WTC11 (cell line): Measurements from ENCODE around the gene DCXR. TPM values are rescaled to one million over a fixed set of nuclear protein-coding genes. Genes with fewer than 3 reads are reported as not detected.

Experiments
- ATAC-seq: fragments of 200-7000 bp; cut with Tn5 transposase; 2 replicates; pipeline ENCODE4 v1.10.0; 2021; ENCODE audit warnings: mild to moderate bottlenecking, moderate library complexity
- CTCF ChIA-PET: fragments of 300-600 bp; sonication (Branson Sonifier 250); formaldehyde crosslinking; loops from one replicate; lab custom pipeline; 2021; ENCODE audit warnings: antibody characterized with exemption; lab: Charles Lee
- POLR2A ChIA-PET: fragments of 350-600 bp; sonication (Branson Sonifier 250); formaldehyde crosslinking; loops from one replicate; lab custom pipeline; 2021; ENCODE audit warnings: antibody characterized with exemption; lab: Charles Lee
- DNase-seq: peaks from one replicate; pipeline ENCODE4 v3.0.0; 2021; ENCODE audit warnings: low spot score
- H3K27ac Mint-ChIP-seq: 2 replicates; pipeline ENCODE4 v1.8.0; 2021; ENCODE audit warnings: mixed read lengths
- H3K27me3 Mint-ChIP-seq: 2 replicates; pipeline ENCODE4 v1.8.0; 2021; ENCODE audit warnings: low read depth, mild to moderate bottlenecking, moderate library complexity, mixed read lengths
- H3K36me3 Mint-ChIP-seq: 2 replicates; pipeline ENCODE4 v1.8.0; 2021; ENCODE audit warnings: mixed read lengths
- H3K4me1 Mint-ChIP-seq: 2 replicates; pipeline ENCODE4 v1.8.0; 2022; ENCODE audit warnings: mixed read lengths
- H3K4me3 Mint-ChIP-seq: 2 replicates; pipeline ENCODE4 v1.8.0; 2021; ENCODE audit warnings: mild to moderate bottlenecking, moderate library complexity, mixed read lengths
- H3K9me3 Mint-ChIP-seq: 2 replicates; pipeline ENCODE4 v1.8.0; 2021; ENCODE audit warnings: mixed read lengths
- CREB1 ChIP-seq: sonication (generic); formaldehyde crosslinking; IDR thresholded peaks from 2 replicates; pipeline ENCODE4 v1.8.0; 2023; ENCODE audit warnings: mild to moderate bottlenecking, missing genetic modification reagents
- ELF4 ChIP-seq: sonication (generic); formaldehyde crosslinking; IDR thresholded peaks from 2 replicates; pipeline ENCODE4 v1.8.1; 2022; ENCODE audit warnings: low read depth, mild to moderate bottlenecking, moderate library complexity, missing genetic modification reagents
- ETV6 ChIP-seq: sonication (generic); formaldehyde crosslinking; IDR thresholded peaks from 2 replicates; pipeline ENCODE4 v1.8.1; 2022; ENCODE audit warnings: mild to moderate bottlenecking, missing genetic modification reagents
- FOXP1 ChIP-seq: sonication (generic); formaldehyde crosslinking; IDR thresholded peaks from 2 replicates; pipeline ENCODE4 v1.8.0; 2022; ENCODE audit warnings: missing genetic modification reagents, mild to moderate bottlenecking, moderate library complexity, borderline replicate concordance
- RELA ChIP-seq: sonication (generic); formaldehyde crosslinking; IDR thresholded peaks from 2 replicates; pipeline ENCODE4 v1.8.1; 2022; ENCODE audit warnings: missing genetic modification reagents, mild to moderate bottlenecking, borderline replicate concordance
- TCF7 ChIP-seq: sonication (generic); formaldehyde crosslinking; IDR thresholded peaks from 2 replicates; pipeline ENCODE4 v1.8.0; 2022; ENCODE audit warnings: mild to moderate bottlenecking, low read depth, missing genetic modification reagents, moderate library complexity
- TEAD4 ChIP-seq: sonication (generic); formaldehyde crosslinking; IDR thresholded peaks from 2 replicates; pipeline ENCODE4 v1.8.0; 2022; ENCODE audit warnings: mild to moderate bottlenecking, missing genetic modification reagents
- ZNF219 ChIP-seq: sonication (generic); formaldehyde crosslinking; IDR thresholded peaks from 2 replicates; pipeline ENCODE4 v1.8.0; 2023; ENCODE audit warnings: missing genetic modification reagents, mild to moderate bottlenecking, borderline replicate concordance
- ZNF423 ChIP-seq: fragments of 250-450 bp; sonication (Bioruptor Pico); IDR thresholded peaks from 2 replicates; pipeline ENCODE4 v2.1.2; 2022; ENCODE audit warnings: mild to moderate bottlenecking, moderate library complexity
- total RNA-seq: library from RNA; stranded (reverse); gene quantifications from 3 replicates; pipeline ENCODE4 v1.2.3, GENCODE V29; 2021
- TF ChIP-seq, protein P1 (sequence below): sonication (generic); formaldehyde crosslinking; IDR thresholded peaks from 2 replicates; pipeline ENCODE4 v1.8.1; 2023; ENCODE audit warnings: mild to moderate bottlenecking, moderate library complexity, missing genetic modification reagents
- TF ChIP-seq, protein P2 (sequence below): sonication (generic); formaldehyde crosslinking; IDR thresholded peaks from 2 replicates; pipeline ENCODE4 v1.8.0; 2022; ENCODE audit warnings: mild to moderate bottlenecking, missing genetic modification reagents
- TF ChIP-seq, protein P3 (sequence below): sonication (generic); formaldehyde crosslinking; IDR thresholded peaks from 2 replicates; pipeline ENCODE4 v1.8.0; 2023; ENCODE audit warnings: missing genetic modification reagents
- TF ChIP-seq, protein P4 (sequence below): sonication (generic); formaldehyde crosslinking; IDR thresholded peaks from 2 replicates; pipeline ENCODE4 v1.8.0; 2022; ENCODE audit warnings: mild to moderate bottlenecking, missing genetic modification reagents
- TF ChIP-seq, protein P5 (sequence below): sonication (generic); formaldehyde crosslinking; conservative IDR thresholded peaks from 2 replicates; pipeline ENCODE4 v1.8.1; 2022; ENCODE audit warnings: mild to moderate bottlenecking, missing genetic modification reagents

DCXR gene
- total RNA-seq, 1 experiment from 2014 or later, result 130 TPM

DNA sequence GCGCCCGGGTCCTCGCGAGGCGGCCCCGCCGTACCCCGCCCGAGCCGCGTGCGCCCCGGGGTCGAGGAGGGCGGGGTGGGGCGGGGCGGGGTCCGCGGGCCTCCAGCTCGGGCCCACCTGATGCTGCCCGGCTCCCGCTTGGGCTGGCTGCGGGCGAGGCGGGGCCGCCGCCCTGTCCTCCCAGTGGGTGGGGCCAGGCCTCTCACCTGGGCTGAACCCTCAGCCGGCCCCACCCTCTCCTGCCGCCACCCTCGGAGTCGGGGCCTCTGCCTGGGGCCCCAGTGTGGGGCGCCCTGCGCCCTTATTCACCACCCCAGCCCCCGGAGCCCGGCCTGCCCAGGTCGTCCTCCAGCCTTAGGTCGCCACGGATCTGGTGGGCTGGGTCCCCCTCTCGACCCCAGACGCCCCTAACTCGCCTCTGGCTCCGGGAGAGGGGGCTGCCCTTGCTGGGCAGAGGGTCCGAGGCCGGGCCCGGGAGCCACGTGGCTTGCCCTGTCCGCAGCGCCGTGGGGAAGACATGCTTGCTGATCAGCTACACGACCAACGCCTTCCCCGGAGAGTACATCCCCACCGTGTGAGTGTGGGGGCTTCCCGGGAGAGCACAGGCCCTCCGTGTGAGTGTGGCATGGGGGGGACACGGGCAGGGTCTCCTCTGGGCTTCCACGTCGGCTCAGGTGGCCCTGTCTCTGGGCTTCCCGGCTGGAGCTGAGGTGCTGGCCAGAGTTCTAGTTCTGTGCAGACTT, 5.4 kb downstream of the DCXR start:
- peak; percentile 78 for DNase-seq
- ATAC-seq, result peak; percentile 66
- Mint-ChIP-seq H3K4me3 (peak overlapping the region; percentile 65), H3K27ac (no peak overlapping the region), H3K36me3 (0 out of 2 replicates have a peak, but pooled peaks cover 6% of the 10 kb centered on the region), H3K27me3 (no peaks in the 10 kb centered on the region), H3K9me3 (no peaks in the 10 kb centered on the region), H3K4me1 (peaks cover 16% of the 10 kb centered on the region)
- POLR2A ChIA-PET, result interaction anchor here (0.8 to 0.9 kb wide), 2 partner anchors 12 to 50 kb away, joined by 3 read pairs; no protein-coding TSS in a partner anchor
- no peak for TF ChIP-seq TEAD4 (CRISPR knock-in tag)
- TF ChIP-seq, protein P1, sequence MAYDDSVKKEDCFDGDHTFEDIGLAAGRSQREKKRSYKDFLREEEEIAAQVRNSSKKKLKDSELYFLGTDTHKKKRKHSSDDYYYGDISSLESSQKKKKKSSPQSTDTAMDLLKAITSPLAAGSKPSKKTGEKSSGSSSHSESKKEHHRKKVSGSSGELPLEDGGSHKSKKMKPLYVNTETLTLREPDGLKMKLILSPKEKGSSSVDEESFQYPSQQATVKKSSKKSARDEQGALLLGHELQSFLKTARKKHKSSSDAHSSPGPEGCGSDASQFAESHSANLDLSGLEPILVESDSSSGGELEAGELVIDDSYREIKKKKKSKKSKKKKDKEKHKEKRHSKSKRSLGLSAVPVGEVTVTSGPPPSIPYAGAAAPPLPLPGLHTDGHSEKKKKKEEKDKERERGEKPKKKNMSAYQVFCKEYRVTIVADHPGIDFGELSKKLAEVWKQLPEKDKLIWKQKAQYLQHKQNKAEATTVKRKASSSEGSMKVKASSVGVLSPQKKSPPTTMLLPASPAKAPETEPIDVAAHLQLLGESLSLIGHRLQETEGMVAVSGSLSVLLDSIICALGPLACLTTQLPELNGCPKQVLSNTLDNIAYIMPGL (CRISPR knock-in tag), result 0 out of 2 replicates have a peak, but pooled peaks have one; percentile 56
- TF ChIP-seq FOXP1, result peak; percentile 68; the same call in 1 of the 2 replicates
- peak; percentile 43; the same call in 1 of the 2 replicates for TF ChIP-seq RELA (CRISPR knock-in tag)
- TF ChIP-seq CREB1 (CRISPR knock-in tag), result no peak
- TF ChIP-seq, protein P2, sequence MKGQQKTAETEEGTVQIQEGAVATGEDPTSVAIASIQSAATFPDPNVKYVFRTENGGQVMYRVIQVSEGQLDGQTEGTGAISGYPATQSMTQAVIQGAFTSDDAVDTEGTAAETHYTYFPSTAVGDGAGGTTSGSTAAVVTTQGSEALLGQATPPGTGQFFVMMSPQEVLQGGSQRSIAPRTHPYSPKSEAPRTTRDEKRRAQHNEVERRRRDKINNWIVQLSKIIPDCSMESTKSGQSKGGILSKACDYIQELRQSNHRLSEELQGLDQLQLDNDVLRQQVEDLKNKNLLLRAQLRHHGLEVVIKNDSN, result peak; percentile 31; the same call in 1 of the 2 replicates
- no peak for TF ChIP-seq ZNF423 (CRISPR knock-in tag)
- TF ChIP-seq, protein P3, sequence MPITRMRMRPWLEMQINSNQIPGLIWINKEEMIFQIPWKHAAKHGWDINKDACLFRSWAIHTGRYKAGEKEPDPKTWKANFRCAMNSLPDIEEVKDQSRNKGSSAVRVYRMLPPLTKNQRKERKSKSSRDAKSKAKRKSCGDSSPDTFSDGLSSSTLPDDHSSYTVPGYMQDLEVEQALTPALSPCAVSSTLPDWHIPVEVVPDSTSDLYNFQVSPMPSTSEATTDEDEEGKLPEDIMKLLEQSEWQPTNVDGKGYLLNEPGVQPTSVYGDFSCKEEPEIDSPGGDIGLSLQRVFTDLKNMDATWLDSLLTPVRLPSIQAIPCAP (CRISPR knock-in tag), result no peak
- TF ChIP-seq ELF4, result no peak
- TF ChIP-seq, protein P4, sequence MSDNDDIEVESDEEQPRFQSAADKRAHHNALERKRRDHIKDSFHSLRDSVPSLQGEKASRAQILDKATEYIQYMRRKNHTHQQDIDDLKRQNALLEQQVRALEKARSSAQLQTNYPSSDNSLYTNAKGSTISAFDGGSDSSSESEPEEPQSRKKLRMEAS (CRISPR knock-in tag), result peak; percentile 82
- TF ChIP-seq, all 79 proteins: peak for 5
- CTCF ChIA-PET, result interaction anchor here (1.0 to 5.7 kb wide), 8 partner anchors 12 to 162 kb away, joined by 4 to 119 read pairs (median 20); partner anchors contain the start of genes CENPX, FASN, LRRC45 and MAFG

DNA sequence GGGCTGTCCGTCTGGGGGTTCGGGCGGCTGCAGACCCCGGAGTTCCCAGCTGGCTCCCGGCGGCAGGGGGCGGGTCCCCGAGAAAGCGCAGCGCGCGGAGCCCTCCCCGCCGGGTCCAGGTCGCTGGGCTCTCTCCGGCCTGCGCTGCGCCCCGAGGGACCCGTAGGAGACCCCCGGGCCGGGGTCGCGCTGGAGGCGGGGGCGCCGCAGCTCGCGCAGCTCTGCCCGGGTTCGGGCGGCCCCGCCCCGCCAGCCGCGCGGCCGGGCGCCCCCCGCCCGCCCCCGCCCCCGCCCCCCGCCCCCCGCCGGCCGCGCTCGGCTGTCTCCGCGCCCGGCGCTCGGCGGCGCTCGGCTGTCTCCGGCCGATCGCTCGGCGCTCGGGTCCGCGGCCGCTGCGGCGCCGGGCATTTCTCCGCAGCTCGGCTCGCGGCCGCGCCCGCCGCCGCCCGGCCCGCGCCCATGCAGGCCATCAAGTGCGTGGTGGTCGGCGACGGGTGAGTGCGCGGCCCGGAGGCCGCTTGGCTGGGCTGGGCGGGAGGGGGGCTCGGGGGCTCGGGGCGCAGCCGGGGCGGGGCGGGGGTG, 6.1 kb downstream of the DCXR start, which contains the start of gene RAC3:
Gene RAC3, plus strand, starts transcription at position 376 of the 582 bp plus-strand sequence. Its CDS starts 84 bp downstream, at position 460.
- no peaks in the 10 kb centered on the region for H3K9me3 Mint-ChIP-seq
- TF ChIP-seq ETV6 (CRISPR knock-in tag) (0 out of 2 replicates have a peak, but pooled peaks have one; percentile 0), ZNF219 (CRISPR knock-in tag) (no peak), TCF7 (CRISPR knock-in tag) (no peak)
- TF ChIP-seq, protein P5, sequence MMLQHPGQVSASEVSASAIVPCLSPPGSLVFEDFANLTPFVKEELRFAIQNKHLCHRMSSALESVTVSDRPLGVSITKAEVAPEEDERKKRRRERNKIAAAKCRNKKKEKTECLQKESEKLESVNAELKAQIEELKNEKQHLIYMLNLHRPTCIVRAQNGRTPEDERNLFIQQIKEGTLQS (CRISPR knock-in tag), result no peak
- peaks cover 14% of the 10 kb centered on the region for H3K4me1 Mint-ChIP-seq
- no peaks in the 10 kb centered on the region for H3K27me3 Mint-ChIP-seq
- H3K36me3 Mint-ChIP-seq, result 0 out of 2 replicates have a peak, but pooled peaks cover 6% of the 10 kb centered on the region
- no peak within 1 kb of the TSS for H3K27ac Mint-ChIP-seq
- H3K4me3 Mint-ChIP-seq, result peak within 1 kb of the TSS; percentile 73
- DNase-seq (peak; percentile 56), ATAC-seq (peak; percentile 47)
- CTCF ChIA-PET, result interaction anchor here (0.9 to 5.7 kb wide), 22 partner anchors 12 to 269 kb away, joined by 4 to 119 read pairs (median 13); partner anchors contain the start of genes CENPX, FASN, GPS1 and LRRC45
- POLR2A ChIA-PET, result interaction anchor here (0.8 to 1.1 kb wide), 3 partner anchors 8 to 28 kb away, joined by 3 to 5 read pairs (median 4); partner anchors contain the start of genes CENPX and LRRC45
